HEK293 (cell line): ENCODE data around the gene SAMD8.
"Not testable (repeated sequence)": the region's sequence is repeated elsewhere in the genome, so short reads cannot be mapped to it uniquely, and the experiment has no call there.

Experiments
- CTCF ChIA-PET: fragments of 350-600 bp; formaldehyde crosslinking; extraction: SDS; loops from one replicate; lab custom pipeline; 2021; ENCODE audit warnings: antibody characterized with exemption; lab: Yijun Ruan, JAX
- POLR2A ChIA-PET: fragments of 300-600 bp; formaldehyde crosslinking; extraction: SDS; loops from one replicate; lab custom pipeline; 2020; ENCODE audit warnings: antibody characterized with exemption, inconsistent platforms; lab: Yijun Ruan, JAX
- H3K27ac ChIP-seq: fragments of 200-500 bp; sonication (Bioruptor generic); 2 replicates; pipeline ENCODE4 v1.5.1; 2014; ENCODE audit warnings: low read depth, low read length, control low read depth, inconsistent platforms; ENCODE audit errors: extremely low read depth
- H3K36me3 ChIP-seq, 2 experiments: fragments of 200-500 bp in 1 of 2; sonication (Bioruptor generic) in 1 of 2; 1 replicate in 1 of 2; 2 replicates in 1 of 2; pipeline ENCODE4 v1.5.1; 2014 to 2017; ENCODE audit warnings: inconsistent platforms in 2 of 2, low read length in 2 of 2; ENCODE audit not compliant: control insufficient read depth in 2 of 2, insufficient read depth in 1 of 2
- H3K4me1 ChIP-seq: fragments of 200-500 bp; sonication (Bioruptor generic); 2 replicates; pipeline ENCODE4 v1.5.1; 2014; ENCODE audit warnings: mild to moderate bottlenecking, low read length, inconsistent platforms; ENCODE audit not compliant: control insufficient read depth, insufficient read depth
- H3K4me3 ChIP-seq: 2 replicates; pipeline ENCODE4 v1.5.1; 2011; ENCODE audit warnings: low read depth, mild to moderate bottlenecking, control low read depth, low read length, moderate library complexity
- H3K9me3 ChIP-seq: fragments of 200-500 bp; sonication (Bioruptor generic); 2 replicates; pipeline ENCODE4 v1.5.1; 2014; ENCODE audit warnings: low read depth, low read length, inconsistent platforms; ENCODE audit not compliant: control insufficient read depth, insufficient read depth
- GLI4 ChIP-seq: fragments of 450-650 bp; formaldehyde crosslinking; IDR thresholded peaks from 2 replicates; pipeline ENCODE4 v1.5.1; 2016; ENCODE audit warnings: missing biosample characterization, missing genetic modification characterization
- KLF1 ChIP-seq: fragments of 450-650 bp; formaldehyde crosslinking; IDR thresholded peaks from 2 replicates; pipeline ENCODE4 v1.5.1; 2016; ENCODE audit warnings: missing biosample characterization, missing genetic modification characterization
- KLF17 ChIP-seq: fragments of 450-650 bp; formaldehyde crosslinking; IDR thresholded peaks from 2 replicates; pipeline ENCODE4 v1.5.1; 2016; ENCODE audit warnings: missing biosample characterization, missing genetic modification characterization
- KLF7 ChIP-seq: fragments of 450-650 bp; formaldehyde crosslinking; IDR thresholded peaks from 2 replicates; pipeline ENCODE4 v1.5.1; 2016; ENCODE audit warnings: missing biosample characterization, missing genetic modification characterization, borderline replicate concordance
- OSR2 ChIP-seq: fragments of 450-650 bp; formaldehyde crosslinking; IDR thresholded peaks from 2 replicates; pipeline ENCODE4 v1.5.1; 2016; ENCODE audit warnings: missing biosample characterization, missing genetic modification characterization
- OVOL3 ChIP-seq: fragments of 450-650 bp; formaldehyde crosslinking; IDR thresholded peaks from 2 replicates; pipeline ENCODE4 v1.5.1; 2016; ENCODE audit warnings: missing biosample characterization, missing genetic modification characterization
- SALL2 ChIP-seq: fragments of 450-650 bp; formaldehyde crosslinking; IDR thresholded peaks from 2 replicates; pipeline ENCODE4 v1.5.0; 2017; ENCODE audit warnings: missing biosample characterization, mild to moderate bottlenecking, missing genetic modification characterization, borderline replicate concordance
- SCRT1 ChIP-seq: fragments of 450-650 bp; formaldehyde crosslinking; IDR thresholded peaks from 2 replicates; pipeline ENCODE4 v1.5.1; 2016; ENCODE audit warnings: missing biosample characterization, missing genetic modification characterization, borderline replicate concordance
- YY1 ChIP-seq: fragments of 450-650 bp; formaldehyde crosslinking; IDR thresholded peaks from 2 replicates; pipeline ENCODE4 v1.5.1; 2018; ENCODE audit warnings: missing biosample characterization, missing genetic modification characterization
- ZBTB17 ChIP-seq: fragments of 450-650 bp; formaldehyde crosslinking; IDR thresholded peaks from 2 replicates; pipeline ENCODE4 v1.5.1; 2016; ENCODE audit warnings: missing biosample characterization, missing genetic modification characterization
- ZNF133 ChIP-seq: fragments of 450-650 bp; formaldehyde crosslinking; IDR thresholded peaks from 2 replicates; pipeline ENCODE4 v1.5.1; 2016; ENCODE audit warnings: missing biosample characterization, missing genetic modification characterization
- ZNF23 ChIP-seq: fragments of 450-650 bp; formaldehyde crosslinking; IDR thresholded peaks from 2 replicates; pipeline ENCODE4 v1.5.1; 2016; ENCODE audit warnings: missing biosample characterization, missing genetic modification characterization, borderline replicate concordance
- ZNF514 ChIP-seq: fragments of 450-650 bp; formaldehyde crosslinking; IDR thresholded peaks from 2 replicates; pipeline ENCODE4 v1.5.1; 2016; ENCODE audit warnings: missing biosample characterization, missing genetic modification characterization
- ZNF529 ChIP-seq: fragments of 450-650 bp; formaldehyde crosslinking; IDR thresholded peaks from 2 replicates; pipeline ENCODE4 v1.5.1; 2017; ENCODE audit warnings: missing genetic modification characterization, missing biosample characterization; ENCODE audit not compliant: insufficient replicate concordance
- ZNF585B ChIP-seq: fragments of 450-650 bp; formaldehyde crosslinking; IDR thresholded peaks from 2 replicates; pipeline ENCODE4 v1.5.1; 2016; ENCODE audit warnings: missing biosample characterization, missing genetic modification characterization
- ZNF624 ChIP-seq: fragments of 450-650 bp; formaldehyde crosslinking; IDR thresholded peaks from 2 replicates; pipeline ENCODE4 v1.5.1; 2017; ENCODE audit warnings: missing biosample characterization, missing genetic modification characterization
- ZNF629 ChIP-seq: fragments of 450-650 bp; formaldehyde crosslinking; IDR thresholded peaks from 2 replicates; pipeline ENCODE4 v1.5.1; 2017; ENCODE audit warnings: missing biosample characterization, missing genetic modification characterization
- ZNF664 ChIP-seq: fragments of 450-650 bp; formaldehyde crosslinking; IDR thresholded peaks from 2 replicates; pipeline ENCODE4 v1.5.1; 2016; ENCODE audit warnings: missing biosample characterization, missing genetic modification characterization
- ZNF670 ChIP-seq: fragments of 450-650 bp; formaldehyde crosslinking; IDR thresholded peaks from 2 replicates; pipeline ENCODE4 v1.5.1; 2016; ENCODE audit warnings: missing biosample characterization, missing genetic modification characterization, low read depth
- ZNF704 ChIP-seq: fragments of 450-650 bp; formaldehyde crosslinking; IDR thresholded peaks from 2 replicates; pipeline ENCODE4 v1.5.1; 2016; ENCODE audit warnings: missing biosample characterization, missing genetic modification characterization
- ZNF791 ChIP-seq: fragments of 450-650 bp; formaldehyde crosslinking; IDR thresholded peaks from 2 replicates; pipeline ENCODE4 v1.5.1; 2016; ENCODE audit warnings: missing biosample characterization, missing genetic modification characterization
- TF ChIP-seq, protein P1 (sequence below): fragments of 450-650 bp; formaldehyde crosslinking; IDR thresholded peaks from 2 replicates; pipeline ENCODE4 v1.5.1; 2016; ENCODE audit warnings: missing biosample characterization, missing genetic modification characterization

The SAMD8 gene

GRCh38 chr10:75191821-75192568 is 80.5 kb downstream of the SAMD8 start (continued):
- TF ChIP-seq ZBTB17 (peak; percentile 48; the same call in 1 of the 2 replicates), KLF17 (tag by site-specific recombination) (peak; percentile 39; the same call in 1 of the 2 replicates), ZNF704 (tag by site-specific recombination) (no peak)
- TF ChIP-seq, protein P1, sequence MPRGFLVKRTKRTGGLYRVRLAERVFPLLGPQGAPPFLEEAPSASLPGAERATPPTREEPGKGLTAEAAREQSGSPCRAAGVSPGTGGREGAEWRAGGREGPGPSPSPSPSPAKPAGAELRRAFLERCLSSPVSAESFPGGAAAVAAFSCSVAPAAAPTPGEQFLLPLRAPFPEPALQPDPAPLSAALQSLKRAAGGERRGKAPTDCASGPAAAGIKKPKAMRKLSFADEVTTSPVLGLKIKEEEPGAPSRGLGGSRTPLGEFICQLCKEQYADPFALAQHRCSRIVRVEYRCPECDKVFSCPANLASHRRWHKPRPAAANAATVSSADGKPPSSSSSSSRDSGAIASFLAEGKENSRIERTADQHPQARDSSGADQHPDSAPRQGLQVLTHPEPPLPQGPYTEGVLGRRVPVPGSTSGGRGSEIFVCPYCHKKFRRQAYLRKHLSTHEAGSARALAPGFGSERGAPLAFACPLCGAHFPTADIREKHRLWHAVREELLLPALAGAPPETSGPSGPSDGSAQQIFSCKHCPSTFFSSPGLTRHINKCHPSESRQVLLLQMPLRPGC (tag by site-specific recombination) = 0 out of 2 replicates have a peak, but pooled peaks have one; percentile 30
- TF ChIP-seq, all 188 proteins: peak for 7

GRCh38 chr10:75194625-75195024 is 83.2 kb downstream of the SAMD8 start:
- H3K27ac ChIP-seq, H3K4me3 ChIP-seq, H3K4me1 ChIP-seq, H3K36me3 ChIP-seq, H3K9me3 ChIP-seq: not testable (repeated sequence)
- CTCF ChIA-PET = interaction anchor here (1.0 to 2.3 kb wide), 3 partner anchors 15 to 36 kb away, joined by 3 to 10 read pairs (median 5); no protein-coding TSS in a partner anchor
- POLR2A ChIA-PET = interaction anchor here (0.7 kb wide), 2 partner anchors 32 to 41 kb away, joined by 5 to 8 read pairs; partner anchors contain the start of gene COMTD1

GRCh38 chr10:75195035-75195763 is 83.7 kb downstream of the SAMD8 start:
- H3K4me1 ChIP-seq = no peaks in the 10 kb centered on the region
- 0 out of 2 replicates have a peak, but pooled peaks have one; percentile 15 for TF ChIP-seq ZNF133 (tag by site-specific recombination)
- no peak for TF ChIP-seq ZNF791 (tag by site-specific recombination)
- no peak for TF ChIP-seq ZNF529 (tag by site-specific recombination)
- TF ChIP-seq SALL2 (tag by site-specific recombination) = no peak
- no peak for TF ChIP-seq YY1
- TF ChIP-seq, all 188 proteins: peak for 1
- ChIA-PET CTCF (interaction anchor here (1.0 to 2.3 kb wide), 3 partner anchors 15 to 36 kb away, joined by 3 to 10 read pairs (median 5); no protein-coding TSS in a partner anchor), POLR2A (interaction anchor here (0.7 kb wide), 2 partner anchors 32 to 40 kb away, joined by 5 to 8 read pairs; partner anchors contain the start of gene COMTD1)
- H3K4me3 ChIP-seq = no peak overlapping the region
- no peaks in the 10 kb centered on the region for H3K36me3 ChIP-seq
- H3K27ac ChIP-seq = no peak overlapping the region
- H3K9me3 ChIP-seq = no peaks in the 10 kb centered on the region

GRCh38 chr10:75197066-75197465 is 85.6 kb downstream of the SAMD8 start:
- CTCF ChIA-PET = interaction anchor here (0.6 to 2.8 kb wide), 2 partner anchors 9 to 88 kb away, joined by 3 to 15 read pairs; a partner anchor contains a TSS
- Histone ChIP-seq H3K27ac (no peak overlapping the region), H3K4me3 (no peak overlapping the region), H3K36me3 (no peaks in the 10 kb centered on the region), H3K4me1 (no peaks in the 10 kb centered on the region), H3K9me3 (no peaks in the 10 kb centered on the region)
- POLR2A ChIA-PET = interaction anchor here (1.4 kb wide), 1 partner anchor 13 kb away, joined by 4 read pairs; no protein-coding TSS in a partner anchor
- no peak for TF ChIP-seq ZNF664 (tag by site-specific recombination)
- no peak for TF ChIP-seq GLI4 (tag by site-specific recombination)
- no peak for TF ChIP-seq KLF1
- no peak for TF ChIP-seq OSR2 (tag by site-specific recombination)
- TF ChIP-seq SALL2 (tag by site-specific recombination) = no peak
- no peak for TF ChIP-seq ZNF23
- no peak for TF ChIP-seq SCRT1 (tag by site-specific recombination)
- TF ChIP-seq ZNF585B (tag by site-specific recombination) = no peak
- TF ChIP-seq KLF7 = no peak
- TF ChIP-seq OVOL3 (tag by site-specific recombination) = no peak
- TF ChIP-seq, protein P1 (tag by site-specific recombination) = no peak
- no peak for TF ChIP-seq ZNF514 (tag by site-specific recombination)
- no peak for TF ChIP-seq ZNF629
- no peak for TF ChIP-seq ZNF624
- TF ChIP-seq ZNF670 = no peak
